ENCODE data around the gene RMRP. TPM values are rescaled to one million over a fixed set of nuclear protein-coding genes. Genes with fewer than 3 reads are reported as not detected.

The RMRP gene
- total and polyA plus RNA-seq, 2 experiments from 2014 or later, result 6,299 TPM; not detected in 1

DNA sequence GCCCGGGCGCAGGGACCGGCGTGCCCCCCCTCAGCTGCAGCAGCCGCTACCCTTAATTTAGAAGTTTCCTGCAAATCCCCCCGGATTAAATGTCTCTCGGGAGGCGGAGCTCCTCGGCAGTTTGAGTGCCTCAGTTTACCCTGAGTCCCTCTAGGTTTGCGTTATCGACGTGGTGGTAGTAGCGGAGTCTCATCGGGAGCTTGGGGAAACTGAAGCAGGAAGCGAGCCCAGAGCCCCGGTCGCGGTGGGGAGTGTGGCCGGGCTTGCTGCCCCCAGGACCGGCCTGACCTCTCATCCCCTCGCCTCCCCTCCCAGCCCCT, 32.4 kb upstream of the RMRP start:
- DNase-seq (ENCODE audit: low read depth in 1 of 2, low spot score in 1 of 2), result no peak
- no peaks in the 10 kb centered on the region for H3K9me3 ChIP-seq (ENCODE audit: low read depth)

DNA sequence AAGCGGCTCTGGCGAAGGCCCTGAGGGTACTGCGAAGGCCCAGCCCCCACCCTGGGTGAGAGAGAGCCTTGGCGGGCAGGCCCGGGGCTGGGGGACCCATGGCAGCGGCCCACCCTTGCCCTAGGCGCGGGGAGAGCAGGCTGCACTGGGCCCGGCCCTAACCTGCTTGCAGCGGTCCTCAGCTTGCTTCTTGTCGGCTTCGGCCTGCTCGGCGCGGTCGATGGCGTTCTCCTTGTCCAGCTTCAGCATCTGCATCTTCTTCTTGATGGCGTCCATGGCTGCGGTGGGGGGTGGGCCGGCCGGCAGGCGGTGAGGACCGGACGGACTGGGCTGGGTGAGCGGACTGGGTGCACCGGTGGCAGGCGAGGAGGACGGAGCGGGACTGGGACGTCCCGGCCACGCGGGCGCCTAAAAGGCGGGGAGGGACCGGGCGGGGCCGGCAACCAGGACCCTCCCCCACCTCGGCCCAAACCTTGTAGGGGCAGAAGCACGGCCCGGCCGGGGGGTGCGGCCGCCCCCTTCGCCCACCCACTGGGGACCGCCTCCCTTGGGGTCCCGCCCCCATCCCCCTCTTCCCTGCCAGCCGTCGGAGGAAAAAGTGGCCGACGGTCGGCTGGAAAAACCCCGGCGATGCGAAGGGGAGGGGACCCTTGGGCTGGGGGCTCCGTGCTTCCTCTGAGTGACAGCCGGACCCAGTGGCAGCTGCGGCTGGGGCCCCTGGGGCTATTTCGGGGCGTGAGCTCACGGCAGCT, 31.9 kb upstream of the RMRP start, which contains the start of gene TPM2:
Gene TPM2, minus strand, starts transcription at position 384 of the 752 bp plus-strand sequence. Its CDS starts 108 bp downstream, at position 276.
- no peaks in the 10 kb centered on the region for H3K27me3 ChIP-seq
- TF ChIP-seq, protein P1, sequence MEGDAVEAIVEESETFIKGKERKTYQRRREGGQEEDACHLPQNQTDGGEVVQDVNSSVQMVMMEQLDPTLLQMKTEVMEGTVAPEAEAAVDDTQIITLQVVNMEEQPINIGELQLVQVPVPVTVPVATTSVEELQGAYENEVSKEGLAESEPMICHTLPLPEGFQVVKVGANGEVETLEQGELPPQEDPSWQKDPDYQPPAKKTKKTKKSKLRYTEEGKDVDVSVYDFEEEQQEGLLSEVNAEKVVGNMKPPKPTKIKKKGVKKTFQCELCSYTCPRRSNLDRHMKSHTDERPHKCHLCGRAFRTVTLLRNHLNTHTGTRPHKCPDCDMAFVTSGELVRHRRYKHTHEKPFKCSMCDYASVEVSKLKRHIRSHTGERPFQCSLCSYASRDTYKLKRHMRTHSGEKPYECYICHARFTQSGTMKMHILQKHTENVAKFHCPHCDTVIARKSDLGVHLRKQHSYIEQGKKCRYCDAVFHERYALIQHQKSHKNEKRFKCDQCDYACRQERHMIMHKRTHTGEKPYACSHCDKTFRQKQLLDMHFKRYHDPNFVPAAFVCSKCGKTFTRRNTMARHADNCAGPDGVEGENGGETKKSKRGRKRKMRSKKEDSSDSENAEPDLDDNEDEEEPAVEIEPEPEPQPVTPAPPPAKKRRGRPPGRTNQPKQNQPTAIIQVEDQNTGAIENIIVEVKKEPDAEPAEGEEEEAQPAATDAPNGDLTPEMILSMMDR (IDR thresholded peaks at IDR 0.05; ENCODE audit: low read depth, low read length), result no peak
- H3K4me3 ChIP-seq, result peak within 1 kb of the TSS; percentile 67
- DNase-seq (ENCODE audit: low read depth in 1 of 2, low spot score in 1 of 2), result peak; percentile 93 to 95
- peaks cover 11% of the 10 kb centered on the region for H3K36me3 ChIP-seq
- H3K9me3 ChIP-seq (ENCODE audit: low read depth), result no peaks in the 10 kb centered on the region
- H3K27ac ChIP-seq, result peak within 1 kb of the TSS; percentile 95
- peaks cover 32% of the 10 kb centered on the region for H3K4me1 ChIP-seq (ENCODE audit: low read depth)

More for the DNA sequence above, 32.4 kb upstream of the RMRP start:
- H3K27ac ChIP-seq, result peak overlapping the region; percentile 95
- peaks cover 32% of the 10 kb centered on the region for H3K4me1 ChIP-seq (ENCODE audit: low read depth)
- H3K36me3 ChIP-seq, result peaks cover 6% of the 10 kb centered on the region
- TF ChIP-seq, protein P1 (IDR thresholded peaks at IDR 0.05; ENCODE audit: low read depth, low read length), result no peak
- peak overlapping the region; percentile 67 for H3K4me3 ChIP-seq
- no peaks in the 10 kb centered on the region for H3K27me3 ChIP-seq

DNA sequence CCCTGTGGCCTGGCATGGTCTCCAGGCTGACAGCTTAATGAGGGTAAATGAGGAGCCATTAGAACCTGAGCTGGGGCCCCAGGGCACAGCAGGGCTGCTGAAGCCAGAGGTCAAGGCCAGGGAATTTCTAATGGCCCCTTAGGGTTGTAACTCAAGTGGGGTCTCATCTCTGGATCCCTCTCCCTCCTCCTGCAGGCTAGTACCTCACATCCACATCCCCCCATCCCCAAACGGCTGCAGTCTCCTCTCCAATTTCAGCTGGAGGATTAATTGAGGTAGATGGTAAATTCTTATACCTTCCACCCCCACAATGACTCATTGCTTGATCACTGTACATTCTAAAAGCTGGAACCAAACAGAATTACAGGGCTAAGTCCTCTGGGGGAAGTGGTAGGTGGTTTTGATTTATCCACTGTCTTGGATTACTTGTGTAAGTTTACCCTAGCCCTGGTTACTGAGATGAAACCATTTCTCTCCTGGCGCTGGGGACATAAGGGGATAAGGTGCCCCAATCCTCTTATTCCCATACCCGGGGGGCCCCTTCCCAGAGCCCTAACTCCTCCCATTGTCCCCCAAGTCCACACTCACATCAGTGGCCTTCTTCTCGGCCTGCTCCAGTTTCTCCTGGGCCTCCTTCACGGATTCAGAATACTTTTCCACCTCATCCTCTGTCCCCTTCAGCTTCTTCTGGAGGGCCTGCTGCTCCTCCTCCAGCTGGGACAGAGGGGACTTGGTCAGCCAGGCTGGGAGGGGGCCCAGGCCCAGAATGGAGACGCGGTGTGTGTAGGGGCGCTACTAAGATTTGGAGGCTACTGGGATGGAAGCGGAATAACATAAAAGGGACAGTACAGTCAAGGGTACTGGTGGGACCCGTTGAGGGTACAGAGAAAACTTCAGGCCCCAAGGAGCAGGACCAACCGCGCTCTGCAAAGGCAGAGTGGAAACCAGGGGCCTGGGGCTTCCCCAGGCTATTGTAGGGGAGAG, 31.0 kb upstream of the RMRP start:
- H3K27ac ChIP-seq, result peak overlapping the region; percentile 95
- TF ChIP-seq, protein P1 (IDR thresholded peaks at IDR 0.05; ENCODE audit: low read depth, low read length), result no peak
- peak overlapping the region; percentile 67 for H3K4me3 ChIP-seq

DNA sequence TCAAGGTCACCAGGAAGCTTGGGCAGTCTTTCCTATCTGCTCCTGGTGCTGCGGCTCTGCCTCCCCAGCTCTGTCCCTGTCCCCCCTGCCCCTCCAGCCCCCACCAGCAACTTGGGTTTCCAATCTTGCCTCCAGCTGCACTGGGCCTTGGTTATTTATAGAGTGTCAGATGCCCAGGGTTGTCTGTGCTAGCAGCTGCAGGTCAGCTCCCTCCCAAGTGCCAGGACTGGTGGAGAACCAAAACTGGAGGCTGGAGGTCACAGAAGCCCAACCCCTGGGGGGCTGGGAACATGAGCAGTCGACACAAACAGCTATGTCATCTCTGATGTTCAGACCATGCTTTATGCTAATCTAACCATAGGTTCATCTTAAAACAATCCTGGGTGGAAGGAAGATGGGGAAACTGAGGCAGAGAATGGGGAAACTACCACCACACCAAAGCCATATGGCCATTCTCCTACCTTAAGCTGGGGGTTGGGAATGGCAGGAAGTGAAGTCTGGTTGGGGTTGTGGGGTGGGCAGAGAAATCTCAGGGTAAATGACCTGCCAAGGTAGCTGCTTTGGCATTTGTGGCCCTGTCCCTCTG, 30.2 kb upstream of the RMRP start:
- DNase-seq (ENCODE audit: low read depth in 1 of 2, low spot score in 1 of 2), result peak in 1 of 2 donors; percentile 22
- Histone ChIP-seq H3K27me3 (no peaks in the 10 kb centered on the region), H3K4me1 (ENCODE audit: low read depth) (peaks cover 32% of the 10 kb centered on the region), H3K9me3 (ENCODE audit: low read depth) (no peaks in the 10 kb centered on the region), H3K36me3 (peaks cover 27% of the 10 kb centered on the region), H3K4me3 (peak overlapping the region; percentile 67), H3K27ac (peak overlapping the region; percentile 95)
- TF ChIP-seq, protein P1 (IDR thresholded peaks at IDR 0.05; ENCODE audit: low read depth, low read length), result no peak

More for the DNA sequence above, 31.0 kb upstream of the RMRP start:
- H3K27me3 ChIP-seq, result no peaks in the 10 kb centered on the region
- DNase-seq (ENCODE audit: low read depth in 1 of 2, low spot score in 1 of 2), result peak in 1 of 2 donors; percentile 69
- peaks cover 20% of the 10 kb centered on the region for H3K36me3 ChIP-seq
- no peaks in the 10 kb centered on the region for H3K9me3 ChIP-seq (ENCODE audit: low read depth)
- peaks cover 32% of the 10 kb centered on the region for H3K4me1 ChIP-seq (ENCODE audit: low read depth)

DNA sequence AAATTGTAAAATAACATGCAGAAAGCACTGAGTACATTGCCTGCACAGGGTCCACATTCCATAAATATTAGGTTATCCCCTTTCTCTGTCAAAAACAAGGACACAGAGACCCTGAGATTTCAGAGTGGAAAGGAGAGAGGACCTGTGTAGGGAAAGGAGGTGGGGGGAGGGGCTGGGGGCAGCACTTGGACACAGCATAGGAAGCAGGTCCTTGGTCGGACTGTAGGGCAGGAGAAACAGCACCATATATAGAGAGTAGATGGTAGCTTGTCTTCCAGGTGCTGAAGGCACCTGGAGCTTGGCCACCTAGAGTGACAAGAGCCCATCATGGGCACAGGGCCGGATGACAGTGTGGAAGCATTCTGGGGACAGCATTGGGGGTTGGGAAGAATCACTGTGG, 29.5 kb upstream of the RMRP start:
- Histone ChIP-seq H3K27ac (peak overlapping the region; percentile 95), H3K4me3 (peak overlapping the region; percentile 67), H3K9me3 (ENCODE audit: low read depth) (no peaks in the 10 kb centered on the region), H3K36me3 (peaks cover 34% of the 10 kb centered on the region), H3K27me3 (no peaks in the 10 kb centered on the region), H3K4me1 (ENCODE audit: low read depth) (peaks cover 32% of the 10 kb centered on the region)
- TF ChIP-seq, protein P1 (IDR thresholded peaks at IDR 0.05; ENCODE audit: low read depth, low read length), result no peak
- peak in 1 of 2 donors; percentile 59 for DNase-seq (ENCODE audit: low read depth in 1 of 2, low spot score in 1 of 2)
